ENCODE measurements around the gene RIN3.
A peak's percentile ranks its signal among the peaks of the same experiment; 100 is the strongest.

The RIN3 gene

DNA sequence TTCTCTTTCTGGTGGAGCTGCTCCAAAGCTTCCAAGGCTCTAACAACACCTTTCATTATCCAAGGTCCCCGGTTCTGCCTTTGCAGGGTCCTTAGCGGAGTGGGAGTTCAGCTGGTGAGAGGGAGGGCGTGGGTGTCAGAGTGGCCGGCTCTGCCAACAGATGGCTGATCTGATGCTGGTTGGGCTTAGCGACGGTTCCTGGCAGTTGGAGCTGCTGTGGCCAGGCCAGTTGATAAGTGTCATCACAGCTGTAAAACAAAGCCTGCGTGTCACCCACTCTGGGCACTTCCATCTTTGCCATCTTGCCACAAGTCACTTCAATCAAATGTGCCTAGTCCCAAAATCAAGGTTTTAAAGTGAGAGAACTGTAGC is 36.3 kb downstream of the RIN3 start:
- H3K4me3 ChIP-seq (ENCODE audit: low read depth, low read length), result no peak overlapping the region
- TF ChIP-seq, protein P1, sequence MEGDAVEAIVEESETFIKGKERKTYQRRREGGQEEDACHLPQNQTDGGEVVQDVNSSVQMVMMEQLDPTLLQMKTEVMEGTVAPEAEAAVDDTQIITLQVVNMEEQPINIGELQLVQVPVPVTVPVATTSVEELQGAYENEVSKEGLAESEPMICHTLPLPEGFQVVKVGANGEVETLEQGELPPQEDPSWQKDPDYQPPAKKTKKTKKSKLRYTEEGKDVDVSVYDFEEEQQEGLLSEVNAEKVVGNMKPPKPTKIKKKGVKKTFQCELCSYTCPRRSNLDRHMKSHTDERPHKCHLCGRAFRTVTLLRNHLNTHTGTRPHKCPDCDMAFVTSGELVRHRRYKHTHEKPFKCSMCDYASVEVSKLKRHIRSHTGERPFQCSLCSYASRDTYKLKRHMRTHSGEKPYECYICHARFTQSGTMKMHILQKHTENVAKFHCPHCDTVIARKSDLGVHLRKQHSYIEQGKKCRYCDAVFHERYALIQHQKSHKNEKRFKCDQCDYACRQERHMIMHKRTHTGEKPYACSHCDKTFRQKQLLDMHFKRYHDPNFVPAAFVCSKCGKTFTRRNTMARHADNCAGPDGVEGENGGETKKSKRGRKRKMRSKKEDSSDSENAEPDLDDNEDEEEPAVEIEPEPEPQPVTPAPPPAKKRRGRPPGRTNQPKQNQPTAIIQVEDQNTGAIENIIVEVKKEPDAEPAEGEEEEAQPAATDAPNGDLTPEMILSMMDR (IDR thresholded peaks at IDR 0.05; ENCODE audit: low read depth, low read length, missing control alignments), result no peak
- in situ Hi-C loops (cut with HindIII; ENCODE audit: low sequenced_read_pairs), result no loop called here
- DNase-seq (ENCODE audit: low read depth), result no peak

DNA sequence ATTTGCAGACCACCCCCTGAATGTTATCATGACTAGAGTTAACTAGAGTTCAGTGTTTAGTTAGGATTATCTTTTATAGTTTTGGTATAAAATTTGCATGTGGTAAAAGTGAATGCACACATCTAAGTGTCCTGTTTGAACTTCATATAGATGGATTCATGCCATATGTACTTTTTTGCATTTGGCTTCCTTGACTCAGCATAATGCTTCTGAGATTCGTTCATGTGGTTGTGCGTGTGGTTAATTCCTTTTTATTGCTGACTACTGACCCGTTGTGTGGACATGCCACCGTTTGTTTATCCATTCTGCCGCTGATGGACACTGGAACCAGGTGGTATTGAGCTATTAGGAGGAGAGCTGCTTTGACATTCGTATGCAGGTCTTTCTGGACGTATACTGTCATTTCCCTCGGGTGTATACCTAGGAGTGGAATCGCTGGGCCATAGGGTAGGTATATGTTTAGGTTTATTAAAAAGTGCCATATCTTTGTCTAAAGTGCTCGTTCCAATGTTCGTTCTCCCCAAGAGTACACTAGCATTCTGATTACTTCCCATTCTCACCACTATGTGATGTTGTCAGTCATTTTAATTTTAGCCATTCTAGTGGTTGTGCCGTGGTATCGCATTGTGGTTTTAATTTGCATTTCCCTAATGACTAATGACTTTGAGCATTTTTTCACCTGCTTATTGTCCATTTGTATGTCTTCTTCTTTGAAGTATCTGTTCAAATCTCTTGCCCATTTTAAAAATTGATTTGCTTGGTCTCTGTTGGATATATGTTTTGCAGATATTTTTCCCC is 37.7 kb downstream of the RIN3 start:
- TF ChIP-seq, protein P1 (IDR thresholded peaks at IDR 0.05; ENCODE audit: low read depth, low read length, missing control alignments), result peak; percentile 4
- in situ Hi-C loops (cut with HindIII; ENCODE audit: low sequenced_read_pairs), result no loop called here
- no peak for DNase-seq (ENCODE audit: low read depth)
- H3K4me3 ChIP-seq (ENCODE audit: low read depth, low read length), result no peak overlapping the region

DNA sequence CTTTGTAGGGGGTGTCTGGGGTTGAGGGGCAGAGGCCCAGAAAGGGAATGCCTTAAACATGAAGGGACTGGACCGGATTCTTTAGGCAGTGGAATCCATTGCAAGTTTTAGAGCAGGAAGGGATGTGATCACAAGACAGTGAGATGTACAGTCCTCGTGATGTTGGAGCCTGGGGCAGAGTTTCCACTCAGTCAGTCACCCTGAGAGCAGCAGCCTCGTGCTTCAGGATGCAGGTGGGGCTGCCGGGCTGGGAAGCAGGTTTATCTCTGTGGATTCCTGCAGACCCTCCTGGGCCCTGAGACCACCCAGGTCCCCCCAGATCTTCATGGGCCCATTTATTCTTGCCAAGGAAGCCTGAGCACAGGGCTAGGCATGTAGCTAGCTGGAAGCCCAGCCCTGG is 38.5 kb downstream of the RIN3 start:
- H3K4me3 ChIP-seq (ENCODE audit: low read depth, low read length), result no peak overlapping the region
- in situ Hi-C loops (cut with HindIII; ENCODE audit: low sequenced_read_pairs), result no loop called here
- TF ChIP-seq, protein P1 (IDR thresholded peaks at IDR 0.05; ENCODE audit: low read depth, low read length, missing control alignments), result no peak
- DNase-seq (ENCODE audit: low read depth), result no peak

DNA sequence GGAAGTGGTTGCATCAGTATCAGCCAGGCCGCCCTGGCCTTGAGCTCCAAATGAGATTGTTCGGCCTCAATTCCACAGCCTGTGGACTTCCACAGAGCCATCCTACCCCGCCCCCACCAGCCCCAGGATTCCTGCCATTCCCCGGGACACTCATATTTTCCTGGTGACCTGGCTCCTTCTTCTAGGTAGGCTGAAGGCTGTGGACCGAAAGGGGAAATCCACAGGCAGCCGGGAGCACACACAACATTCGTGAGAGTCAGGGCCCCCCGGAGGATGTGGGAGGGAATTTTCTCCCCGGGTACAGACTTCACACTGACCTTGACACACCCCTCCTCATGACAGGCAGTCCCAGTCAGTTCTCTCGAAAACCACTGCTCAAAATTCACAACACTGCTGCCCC is 39.9 kb downstream of the RIN3 start:
- TF ChIP-seq, protein P1 (IDR thresholded peaks at IDR 0.05; ENCODE audit: low read depth, low read length, missing control alignments), result peak; percentile 28
- H3K4me3 ChIP-seq (ENCODE audit: low read depth, low read length), result no peak overlapping the region
- DNase-seq (ENCODE audit: low read depth), result no peak
- in situ Hi-C loops (cut with HindIII; ENCODE audit: low sequenced_read_pairs), result no loop called here

DNA sequence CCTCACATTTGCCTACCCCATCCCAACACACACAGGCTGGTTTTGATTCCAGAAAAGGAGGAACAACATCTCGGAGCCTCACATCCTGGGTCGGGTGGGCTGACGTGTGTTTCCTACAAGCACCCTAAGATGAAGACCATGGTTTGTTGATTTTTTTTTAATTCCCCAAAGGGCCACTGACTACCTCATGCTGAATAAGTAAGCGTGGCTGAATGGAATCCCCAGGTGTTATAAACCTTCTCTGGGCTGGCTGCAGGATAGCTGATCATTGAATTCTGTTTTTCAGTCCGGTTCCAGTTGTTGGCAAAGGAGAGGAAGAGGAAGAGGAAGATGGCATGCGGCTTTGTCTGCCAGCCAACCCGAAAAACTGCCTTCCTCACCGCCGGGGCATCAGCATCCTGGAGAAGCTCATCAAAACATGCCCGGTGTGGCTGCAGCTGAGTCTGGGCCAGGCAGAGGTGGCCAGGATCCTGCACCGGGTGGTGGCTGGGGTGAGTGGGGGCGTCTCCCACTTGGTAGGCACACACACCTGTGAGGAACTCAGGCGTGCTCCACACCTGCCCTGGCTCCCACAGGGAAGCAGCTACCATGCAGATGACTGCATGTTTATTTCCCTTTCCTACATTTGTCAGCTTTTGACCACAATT is 42.0 kb downstream of the RIN3 start:
- H3K4me3 ChIP-seq (ENCODE audit: low read depth, low read length), result no peak overlapping the region
- TF ChIP-seq, protein P1 (IDR thresholded peaks at IDR 0.05; ENCODE audit: low read depth, low read length, missing control alignments), result no peak
- in situ Hi-C loops (cut with HindIII; ENCODE audit: low sequenced_read_pairs), result no loop called here
- no peak for DNase-seq (ENCODE audit: low read depth)

DNA sequence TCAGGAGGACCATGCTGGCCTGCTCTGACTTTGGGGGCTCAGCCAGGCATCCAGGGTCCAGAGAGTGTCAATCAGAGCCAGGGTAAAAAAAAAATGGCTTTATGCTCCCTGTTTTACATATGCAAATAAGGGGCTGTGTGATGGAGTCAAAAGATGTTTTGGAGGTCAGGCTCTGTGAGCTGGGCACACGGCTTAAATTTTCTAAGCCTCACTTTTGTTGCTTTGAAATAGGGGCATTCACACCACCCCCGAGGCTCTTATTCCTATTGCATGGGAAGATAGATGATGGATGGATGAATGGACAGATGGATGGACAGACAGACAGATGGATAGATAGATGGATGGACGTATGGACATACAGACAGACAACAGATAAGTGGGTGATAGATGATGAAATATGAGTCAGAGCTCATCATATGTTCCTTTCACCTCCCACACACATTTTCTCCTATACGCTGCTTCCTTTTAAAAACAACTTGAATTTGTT is 42.7 kb downstream of the RIN3 start:
- TF ChIP-seq, protein P1 (IDR thresholded peaks at IDR 0.05; ENCODE audit: low read depth, low read length, missing control alignments), result no peak
- H3K4me3 ChIP-seq (ENCODE audit: low read depth, low read length), result no peak overlapping the region
- no peak for DNase-seq (ENCODE audit: low read depth)
- in situ Hi-C loops (cut with HindIII; ENCODE audit: low sequenced_read_pairs), result no loop called here

Measured in astrocyte of the cerebellum (primary cell).